ENCODE measurements around the gene APPBP2. TPM values are rescaled to one million over a fixed set of nuclear protein-coding genes. Genes with fewer than 3 reads are reported as not detected.
"Not testable (repeated sequence)": the region's sequence is repeated elsewhere in the genome, so short reads cannot be mapped to it uniquely, and the experiment has no call there.

APPBP2 gene, protein sequence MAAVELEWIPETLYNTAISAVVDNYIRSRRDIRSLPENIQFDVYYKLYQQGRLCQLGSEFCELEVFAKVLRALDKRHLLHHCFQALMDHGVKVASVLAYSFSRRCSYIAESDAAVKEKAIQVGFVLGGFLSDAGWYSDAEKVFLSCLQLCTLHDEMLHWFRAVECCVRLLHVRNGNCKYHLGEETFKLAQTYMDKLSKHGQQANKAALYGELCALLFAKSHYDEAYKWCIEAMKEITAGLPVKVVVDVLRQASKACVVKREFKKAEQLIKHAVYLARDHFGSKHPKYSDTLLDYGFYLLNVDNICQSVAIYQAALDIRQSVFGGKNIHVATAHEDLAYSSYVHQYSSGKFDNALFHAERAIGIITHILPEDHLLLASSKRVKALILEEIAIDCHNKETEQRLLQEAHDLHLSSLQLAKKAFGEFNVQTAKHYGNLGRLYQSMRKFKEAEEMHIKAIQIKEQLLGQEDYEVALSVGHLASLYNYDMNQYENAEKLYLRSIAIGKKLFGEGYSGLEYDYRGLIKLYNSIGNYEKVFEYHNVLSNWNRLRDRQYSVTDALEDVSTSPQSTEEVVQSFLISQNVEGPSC
- polyA plus RNA-seq (ENCODE audit: insufficient read length in 3 of 3) = 10 to 100 TPM; 54.2 to 56.3 (median 54.6) TPM

DNA sequence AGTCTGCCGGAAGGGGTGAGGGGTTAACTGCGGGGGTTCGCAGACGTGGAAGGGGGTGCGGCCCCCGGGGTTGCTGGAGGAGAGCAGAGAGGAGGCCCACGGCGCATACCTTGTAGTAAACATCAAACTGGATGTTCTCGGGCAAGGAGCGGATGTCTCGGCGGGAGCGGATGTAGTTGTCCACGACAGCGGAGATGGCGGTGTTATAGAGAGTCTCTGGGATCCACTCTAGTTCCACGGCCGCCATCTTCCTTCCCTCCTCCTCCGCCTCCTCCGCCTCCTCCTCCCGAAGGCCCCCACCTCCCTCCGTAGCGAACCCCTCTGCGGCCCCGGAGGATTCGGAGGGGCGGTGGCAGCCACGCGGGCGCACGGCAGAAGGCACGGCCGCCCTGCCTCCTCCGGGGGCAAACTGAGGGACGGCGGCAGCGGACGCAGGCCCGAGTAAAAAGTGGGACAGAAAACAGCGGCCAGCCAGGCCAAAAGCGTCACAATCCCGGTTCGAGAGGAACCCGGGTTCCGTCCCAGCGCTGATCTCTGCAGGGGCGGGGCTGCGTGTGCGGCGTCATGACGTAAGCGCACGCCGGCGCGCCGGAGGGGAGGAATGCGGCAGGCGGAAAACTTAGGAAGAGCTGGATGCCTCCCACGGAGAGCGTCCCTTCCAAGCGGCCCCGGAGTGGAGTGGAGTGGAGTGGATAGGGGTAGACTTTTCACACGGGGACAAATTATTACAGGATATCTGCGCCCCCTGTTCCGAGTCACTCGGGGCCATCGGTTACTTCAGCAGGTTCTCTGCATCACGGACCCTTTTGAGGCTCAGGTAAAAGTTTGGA, at the start of gene APPBP2:
Gene APPBP2 (minus strand): TSS at position 558 of the 830 bp plus-strand sequence. CDS start 311 bp downstream, at position 247.
- peak; percentile 72 to 86 (median 83) for DNase-seq (ENCODE audit: low read depth in 3 of 3, low spot score in 2 of 3)

DNA sequence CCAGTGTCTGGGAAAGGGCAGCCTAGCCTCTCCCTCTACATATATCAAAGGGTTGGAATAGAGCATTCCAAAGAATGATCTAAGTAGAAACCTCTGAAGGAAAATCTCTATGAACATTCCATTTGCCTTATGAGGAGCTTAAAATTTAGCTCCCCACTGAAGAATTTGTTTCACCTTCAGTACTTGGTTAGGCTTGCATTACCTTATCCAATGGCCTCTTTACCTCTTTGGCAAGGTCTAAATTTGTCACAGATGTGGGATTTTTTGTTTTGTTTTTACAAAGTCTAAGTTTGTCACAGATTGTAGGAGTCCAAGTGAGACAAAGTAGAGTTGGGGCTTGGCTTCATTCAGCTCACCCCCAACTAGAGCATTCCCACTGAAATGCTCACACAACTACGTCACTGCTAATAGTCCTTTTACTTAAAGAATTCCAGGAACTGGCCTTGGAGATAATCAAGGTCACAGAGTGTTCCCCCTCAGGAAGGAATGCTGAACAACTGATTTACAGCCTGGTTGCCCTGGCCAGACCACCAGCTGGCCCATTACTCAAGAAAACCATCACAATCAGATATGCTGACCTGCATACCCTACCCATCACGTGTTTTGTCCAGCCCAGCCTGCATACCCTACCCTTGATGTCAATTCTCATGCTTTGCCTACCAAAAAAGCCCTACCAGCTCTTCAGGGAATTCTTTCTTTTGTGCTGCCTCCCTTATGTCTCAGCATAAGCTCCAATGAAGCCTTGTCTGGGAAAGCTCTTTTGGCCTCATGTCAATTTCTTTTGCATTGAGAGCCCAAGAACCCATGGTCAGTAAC, 47.4 kb upstream of the APPBP2 start:
- DNase-seq (ENCODE audit: low read depth in 3 of 3, low spot score in 2 of 3) = no peak

DNA sequence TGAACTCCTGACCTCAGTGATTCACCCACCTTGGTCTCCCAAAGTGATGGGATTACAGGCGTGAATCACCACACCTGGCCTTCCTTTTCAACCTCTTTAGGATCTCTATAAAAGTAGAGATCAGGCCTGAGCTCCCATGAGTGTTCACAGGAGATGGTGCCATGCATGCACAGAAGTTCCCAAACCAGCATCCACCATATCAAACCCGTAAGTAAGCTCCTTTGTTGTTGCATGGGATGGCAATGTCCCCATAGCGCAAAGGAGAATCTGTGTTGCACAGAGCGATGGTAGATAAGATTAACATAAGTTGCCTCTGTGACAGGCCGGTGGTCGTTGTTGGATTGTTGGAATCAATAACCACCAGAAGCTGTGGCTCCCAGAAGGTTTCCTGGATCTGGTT, 39.2 kb upstream of the APPBP2 start:
- DNase-seq (ENCODE audit: low read depth in 3 of 3, low spot score in 2 of 3) = no peak

DNA sequence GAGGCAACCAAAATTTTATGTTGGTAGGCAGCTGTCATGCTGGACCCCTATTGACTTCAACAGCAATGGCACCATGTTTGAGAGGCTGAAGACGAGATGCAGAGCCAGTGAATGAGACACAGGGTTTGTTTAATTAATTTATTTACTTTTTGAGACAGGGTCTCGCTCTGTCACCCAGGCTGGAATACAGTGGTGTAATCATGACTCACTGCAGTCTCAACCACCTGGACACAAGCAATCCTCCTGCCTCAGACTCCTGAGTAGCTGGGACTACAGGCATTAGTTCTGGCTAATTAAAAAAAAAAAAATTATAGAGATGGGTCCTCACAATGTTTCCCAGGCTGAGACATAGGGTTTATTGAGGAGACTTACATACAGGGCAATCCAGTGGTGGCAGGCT, 37.7 kb upstream of the APPBP2 start:
- no peak for DNase-seq (ENCODE audit: low read depth in 3 of 3, low spot score in 2 of 3)

DNA sequence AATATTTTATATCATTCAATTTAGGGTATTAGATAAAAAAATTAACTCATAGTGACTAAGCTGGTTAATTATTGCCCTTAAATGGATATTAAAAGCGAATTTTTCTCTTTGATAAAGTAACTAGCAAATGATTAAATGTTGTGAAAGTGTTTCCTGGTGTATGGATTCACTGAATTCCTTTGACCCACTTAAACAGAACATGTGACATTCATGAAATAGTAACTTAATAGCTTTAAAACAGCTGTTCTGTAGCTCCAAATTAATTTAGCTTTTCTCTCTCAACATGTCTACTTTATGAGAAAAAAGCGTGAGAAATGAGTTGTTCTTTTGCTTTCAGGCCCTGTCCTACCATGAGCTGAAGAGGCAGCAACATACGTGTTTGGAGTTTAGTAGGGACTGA, 36.4 kb upstream of the APPBP2 start:
- no peak for DNase-seq (ENCODE audit: low read depth in 3 of 3, low spot score in 2 of 3)

DNA sequence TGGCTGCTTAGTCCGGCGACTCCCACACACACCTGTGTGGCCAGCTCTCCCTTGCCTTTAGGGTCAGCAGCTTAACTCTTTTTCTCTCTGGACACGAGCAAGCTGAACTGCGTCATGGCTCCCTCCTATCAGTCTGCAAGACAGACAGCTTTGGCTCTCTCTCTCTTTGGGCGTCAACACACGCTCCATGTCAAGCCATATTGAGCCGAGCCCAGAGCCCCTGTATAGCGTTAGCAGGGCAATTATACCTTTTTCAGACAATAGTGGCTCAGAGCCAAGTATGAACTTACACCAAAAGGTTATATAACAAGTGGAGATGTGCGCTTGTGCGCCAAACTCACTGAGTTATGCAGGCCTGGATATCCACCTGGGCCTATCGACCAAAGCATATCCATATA, 34.8 kb upstream of the APPBP2 start:
- DNase-seq (ENCODE audit: low read depth in 3 of 3, low spot score in 2 of 3) = no peak

DNA sequence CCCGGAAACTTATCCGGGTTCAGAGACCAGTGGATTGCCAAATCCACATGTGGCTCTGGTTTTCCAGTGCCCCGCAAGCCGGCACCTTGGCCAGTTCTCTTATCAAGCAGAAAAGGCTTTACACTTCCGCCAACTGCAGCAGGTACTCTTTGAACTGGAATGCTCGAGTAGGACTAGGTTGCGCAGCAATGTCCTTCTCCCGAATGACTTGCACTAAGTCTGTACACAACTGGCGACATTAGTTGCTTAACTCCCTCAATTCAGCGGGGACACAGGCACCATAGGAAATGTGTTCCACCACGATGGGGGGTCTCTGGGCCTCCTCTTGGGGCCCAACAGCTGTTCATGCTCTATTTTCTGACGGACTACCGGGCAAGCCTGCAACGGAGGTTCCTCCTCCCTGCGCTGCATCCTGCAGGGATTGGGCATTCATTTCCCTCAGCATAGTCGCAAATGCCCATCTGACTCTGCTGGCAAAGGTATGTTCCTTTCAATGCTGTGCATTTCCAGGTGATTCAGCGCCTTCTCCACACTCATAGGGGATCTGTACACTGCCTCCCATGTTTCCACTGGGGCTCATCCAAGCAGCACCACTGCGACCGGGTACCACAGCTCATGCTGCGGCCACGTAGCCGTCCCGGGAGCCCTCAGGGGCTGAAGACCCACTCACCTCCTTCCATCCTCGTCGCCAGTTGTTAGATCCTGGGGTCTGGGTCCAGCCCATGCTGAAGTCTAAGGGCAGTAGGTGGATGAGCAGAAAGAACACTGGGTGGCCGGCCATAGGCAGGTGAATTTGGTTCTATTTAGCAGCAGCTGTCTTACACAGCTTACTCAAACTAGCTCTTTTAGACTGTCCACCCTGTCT, 34.2 kb upstream of the APPBP2 start:
- DNase-seq (ENCODE audit: low read depth in 3 of 3, low spot score in 2 of 3) = no peak

DNA sequence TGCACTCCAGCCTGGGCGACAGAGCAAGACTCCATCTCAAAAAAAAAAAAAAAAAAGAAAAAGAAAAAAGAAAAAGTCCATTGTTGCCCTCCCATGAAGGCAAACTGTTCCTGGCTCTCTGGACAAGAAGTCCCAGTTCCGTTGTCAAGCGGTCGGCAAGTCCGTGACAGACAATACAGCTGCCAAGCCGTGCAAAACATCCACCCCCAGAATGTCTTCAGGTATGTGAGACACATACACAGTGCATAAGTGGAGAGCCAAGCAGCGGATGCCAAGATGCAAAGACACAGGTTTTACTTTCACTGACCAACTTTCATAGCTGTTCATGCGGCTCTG, 33.6 kb upstream of the APPBP2 start:
- no peak for DNase-seq (ENCODE audit: low read depth in 3 of 3, low spot score in 2 of 3)

DNA sequence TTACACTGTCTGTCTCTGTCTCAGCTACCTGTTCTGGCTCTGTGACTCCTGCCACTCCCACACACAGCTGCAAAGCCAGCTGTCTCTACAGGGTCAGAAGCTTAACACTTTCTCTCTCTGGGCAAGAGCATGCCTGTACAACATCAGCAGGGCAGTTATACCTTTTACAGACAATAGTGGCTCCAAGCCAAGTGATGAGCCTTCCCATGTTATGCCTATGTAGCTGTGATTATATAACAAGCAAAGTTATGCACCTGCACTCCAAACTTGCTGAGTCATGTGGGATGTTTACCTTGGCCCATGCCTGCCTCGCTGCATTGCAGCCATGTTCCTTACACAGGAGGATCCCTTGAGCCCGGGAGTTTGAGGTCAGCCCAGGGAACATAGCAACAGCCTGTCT, 31.8 kb upstream of the APPBP2 start:
- no peak for DNase-seq (ENCODE audit: low read depth in 3 of 3, low spot score in 2 of 3)

DNA sequence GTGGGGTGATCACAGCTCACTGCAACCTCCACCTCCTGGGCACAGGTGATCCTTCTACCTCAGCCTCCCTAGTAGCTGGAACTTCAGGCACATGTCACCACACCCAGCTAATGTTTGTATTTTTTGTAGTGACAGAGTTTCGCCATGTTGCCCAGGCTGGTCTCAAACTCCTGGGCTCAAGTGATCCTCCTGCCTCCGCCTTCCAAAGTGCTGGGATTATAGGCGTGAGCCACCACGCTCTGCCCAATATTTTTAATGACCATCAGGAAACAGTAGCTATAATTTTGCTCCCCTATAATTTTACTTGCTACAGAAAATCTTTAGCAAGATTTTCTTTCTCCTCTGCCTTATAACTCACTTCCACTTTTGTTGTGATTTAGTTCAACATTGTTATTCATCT, 29.7 kb upstream of the APPBP2 start:
- no peak for DNase-seq (ENCODE audit: low read depth in 3 of 3, low spot score in 2 of 3)

DNA sequence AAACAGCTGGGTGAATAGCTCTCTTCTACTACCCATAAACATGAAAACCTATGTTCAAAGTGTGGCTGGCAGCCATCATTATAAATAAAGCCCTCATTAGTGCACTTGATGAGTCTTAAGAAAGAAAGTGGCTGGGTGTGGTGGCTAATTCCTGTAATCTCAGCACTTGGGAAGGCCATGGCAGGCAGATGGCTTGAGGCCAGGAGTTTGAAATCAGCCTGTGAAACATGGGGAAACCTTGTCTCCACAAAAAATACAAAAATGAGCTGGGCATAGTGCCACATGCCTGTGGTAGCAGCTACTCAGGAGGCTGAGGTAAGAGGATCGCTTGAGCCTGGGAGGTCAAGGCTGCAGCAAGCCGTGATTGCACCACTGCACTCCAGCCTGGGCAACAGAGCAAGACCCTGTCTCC, 28.3 kb upstream of the APPBP2 start:
- DNase-seq (ENCODE audit: low read depth in 3 of 3, low spot score in 2 of 3) = no peak

DNA sequence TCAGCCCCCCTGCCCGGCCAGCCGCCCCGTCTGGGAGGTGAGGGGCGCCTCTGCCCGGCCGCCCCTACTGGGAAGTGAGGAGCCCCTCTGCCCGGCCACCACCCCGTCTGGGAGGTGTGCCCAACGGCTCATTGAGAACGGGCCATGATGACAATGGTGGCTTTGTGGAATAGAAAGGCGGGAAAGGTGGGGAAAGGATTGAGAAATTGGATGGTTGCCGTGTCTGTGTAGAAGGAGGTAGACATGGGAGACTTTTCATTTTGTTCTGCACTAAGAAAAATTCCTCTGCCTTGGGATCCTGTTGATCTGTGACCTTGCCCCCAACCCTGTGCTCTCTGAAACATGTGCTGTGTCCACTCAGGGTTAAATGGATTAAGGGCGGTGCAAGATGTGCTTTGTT, 26.2 kb upstream of the APPBP2 start:
- DNase-seq (ENCODE audit: low read depth in 3 of 3, low spot score in 2 of 3) = not testable (repeated sequence)

DNA sequence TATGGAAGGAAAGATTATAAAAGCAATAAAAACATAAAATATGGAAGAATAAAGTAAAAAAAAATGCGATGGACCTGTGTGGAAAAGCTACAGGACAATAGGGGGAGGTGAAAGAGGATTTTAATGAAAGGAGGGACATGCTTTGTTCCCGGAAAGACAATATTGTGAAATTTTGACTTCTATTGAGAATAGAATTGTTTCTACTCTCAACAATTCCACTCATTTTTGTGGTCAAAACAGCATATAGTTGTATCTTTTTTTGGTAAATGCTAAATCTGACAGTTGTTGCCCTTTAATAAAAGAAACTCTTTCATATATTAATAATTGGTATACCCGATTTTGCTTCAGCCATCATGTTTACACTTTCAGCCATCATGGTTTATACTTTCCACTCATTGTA, 22.9 kb upstream of the APPBP2 start:
- DNase-seq (ENCODE audit: low read depth in 3 of 3, low spot score in 2 of 3) = no peak

DNA sequence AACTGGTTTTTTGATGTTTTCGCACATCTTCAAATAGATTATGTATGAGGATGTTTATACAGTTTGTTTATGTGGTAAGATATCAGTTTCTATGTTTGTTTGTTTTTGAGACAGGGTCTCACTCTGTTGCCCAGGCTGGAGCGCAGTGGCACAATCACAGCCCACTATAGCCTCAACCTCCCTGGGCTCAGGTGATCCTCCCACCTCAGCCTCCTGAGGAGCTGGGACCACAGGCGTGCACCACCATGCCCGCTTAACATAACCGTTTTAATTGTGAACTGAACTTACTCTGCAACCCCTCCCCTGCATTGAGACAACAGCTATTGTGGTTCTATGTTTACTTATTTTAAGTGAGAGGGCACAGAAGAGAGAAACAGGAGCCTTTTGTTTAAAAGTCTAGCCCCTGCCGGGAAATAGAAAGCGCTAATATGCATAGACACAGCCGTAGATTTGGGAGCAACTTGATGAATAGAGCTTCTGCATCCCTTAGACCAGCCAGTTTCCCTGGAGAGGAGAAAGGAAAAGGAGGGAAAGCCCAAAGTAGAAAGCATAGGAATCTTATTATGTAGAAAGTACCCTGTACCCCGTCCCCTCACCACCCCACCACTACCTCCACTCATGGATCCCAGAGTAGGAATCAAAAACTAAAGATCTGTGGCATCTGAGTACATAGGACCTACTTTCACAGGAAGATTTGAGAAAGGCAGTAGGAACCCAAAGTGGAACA, 19.6 kb upstream of the APPBP2 start:
- no peak for DNase-seq (ENCODE audit: low read depth in 3 of 3, low spot score in 2 of 3)

DNA sequence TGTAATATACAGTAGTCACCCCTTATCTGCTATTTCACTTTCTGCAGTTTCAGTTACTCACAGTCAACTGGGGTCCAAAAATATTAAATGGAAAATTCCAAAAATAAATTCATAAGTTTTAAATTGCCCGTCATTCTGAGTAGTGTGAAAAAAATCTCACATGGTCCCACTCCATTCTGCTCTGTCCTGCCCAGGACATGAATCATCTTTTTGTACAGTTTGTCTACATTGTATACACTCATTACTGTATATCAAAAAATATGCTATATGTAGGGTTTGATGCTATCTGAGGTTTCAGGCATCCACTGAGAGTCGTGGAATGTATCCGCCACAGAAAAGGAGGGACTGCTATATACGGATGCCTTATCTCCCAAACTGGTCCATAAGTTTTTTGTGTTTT, 16.0 kb upstream of the APPBP2 start:
- no peak for DNase-seq (ENCODE audit: low read depth in 3 of 3, low spot score in 2 of 3)

DNA sequence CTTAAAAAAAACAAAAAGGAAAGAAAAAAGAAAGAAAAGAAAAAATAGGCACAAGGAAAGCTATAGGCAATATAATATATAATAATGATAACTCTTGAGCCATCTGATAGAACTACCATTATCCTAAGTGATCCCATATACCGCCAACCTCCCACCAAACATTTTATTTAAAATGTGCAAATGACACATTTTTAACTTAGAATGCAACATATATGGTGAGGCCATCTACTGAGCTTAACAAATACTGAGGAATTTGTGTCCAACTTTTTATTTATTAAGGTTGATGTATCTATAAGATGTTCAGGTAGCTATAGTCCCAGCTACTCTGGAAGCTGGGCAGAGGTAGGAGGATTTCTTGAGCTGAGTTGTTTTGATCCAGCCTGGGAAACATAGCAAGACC, 14.4 kb upstream of the APPBP2 start:
- no peak for DNase-seq (ENCODE audit: low read depth in 3 of 3, low spot score in 2 of 3)

DNA sequence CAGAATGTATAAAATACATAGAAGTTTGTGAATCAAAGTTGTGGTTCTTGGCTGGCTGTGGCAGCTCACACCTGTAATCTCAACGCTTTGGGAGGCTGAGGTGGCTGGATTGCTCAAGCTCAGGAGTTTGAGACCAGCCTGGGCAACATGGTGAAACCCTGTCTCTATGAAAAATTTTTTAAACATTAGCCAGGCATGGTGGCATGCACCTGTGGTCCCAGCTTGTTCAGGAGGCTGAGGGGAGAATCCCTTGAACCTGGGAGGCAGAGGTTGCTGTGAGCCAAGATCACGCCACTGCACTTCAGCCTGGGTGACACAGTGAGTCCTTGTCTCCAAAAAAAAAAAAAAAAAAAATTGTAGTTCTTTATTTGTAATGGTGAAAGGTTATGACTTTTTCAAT, 13.8 kb upstream of the APPBP2 start:
- no peak for DNase-seq (ENCODE audit: low read depth in 3 of 3, low spot score in 2 of 3)

DNA sequence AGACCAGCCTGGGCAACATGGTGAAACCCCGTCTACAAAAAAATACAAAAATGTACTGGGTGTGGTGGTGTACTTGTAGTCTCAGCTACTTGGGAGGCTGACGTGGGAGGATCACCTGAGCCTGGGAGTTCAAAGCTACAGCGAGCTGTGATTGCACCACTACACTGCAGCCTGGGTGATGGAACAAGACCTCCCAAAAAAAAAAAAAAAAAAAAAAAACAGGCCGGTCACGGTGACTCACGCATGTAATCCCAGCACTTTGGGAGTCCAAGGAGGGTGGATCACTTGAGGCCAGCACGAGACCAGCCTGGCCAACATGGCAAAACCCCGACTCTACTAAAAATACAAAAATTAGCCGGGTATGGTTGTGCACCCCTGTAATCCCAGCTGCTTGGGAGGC, 12.7 kb upstream of the APPBP2 start:
- no peak for DNase-seq (ENCODE audit: low read depth in 3 of 3, low spot score in 2 of 3)

Measured in right renal cortex interstitium (tissue), 3 donors.